ENCODE results near the gene NRXN3.

DNA sequence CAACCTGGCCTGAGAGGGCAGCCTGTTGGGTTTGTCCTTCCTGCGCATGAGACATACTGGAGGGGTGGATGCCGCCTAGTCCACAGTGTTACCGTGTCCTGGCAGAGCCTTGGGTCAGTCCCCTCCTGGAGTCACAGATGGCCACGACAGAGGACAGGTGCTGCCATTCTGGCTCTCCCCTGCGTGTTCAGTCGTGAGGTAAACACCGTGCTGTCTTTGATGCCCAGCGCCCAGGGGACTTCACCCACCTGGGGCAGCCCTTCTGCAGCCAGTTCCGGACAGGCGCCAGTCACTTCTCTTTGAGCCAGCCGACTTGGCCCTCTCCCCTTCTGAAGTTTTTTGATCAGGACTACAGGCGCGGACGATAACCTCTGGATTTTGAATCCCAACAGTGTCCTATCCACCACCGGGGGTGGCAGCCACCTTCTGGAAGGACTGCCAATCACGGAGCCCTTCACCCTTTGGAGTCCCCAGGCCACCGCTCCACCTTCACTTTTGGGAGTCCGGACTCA is 1108.2 kb downstream of the NRXN3 start:
- TF ChIP-seq TEAD4 (IDR thresholded peaks at IDR 0.05; ENCODE audit: borderline replicate concordance, insufficient read depth) (no peak), EP300 (IDR thresholded peaks at IDR 0.05; ENCODE audit: borderline replicate concordance in 1 of 2, low read depth in 1 of 2, low read length in 1 of 2) (no peak), MXI1 (IDR thresholded peaks at IDR 0.05; ENCODE audit: low read depth, low read length) (no peak), ELF1 (IDR thresholded peaks at IDR 0.05) (no peak), RAD21 (IDR thresholded peaks at IDR 0.05; ENCODE audit: low read length) (no peak), SIN3A (IDR thresholded peaks at IDR 0.05; ENCODE audit: borderline replicate concordance, low read depth, low read length) (no peak), RCOR1 (IDR thresholded peaks at IDR 0.05; ENCODE audit: low read length) (no peak)
- TF ChIP-seq, protein P1, sequence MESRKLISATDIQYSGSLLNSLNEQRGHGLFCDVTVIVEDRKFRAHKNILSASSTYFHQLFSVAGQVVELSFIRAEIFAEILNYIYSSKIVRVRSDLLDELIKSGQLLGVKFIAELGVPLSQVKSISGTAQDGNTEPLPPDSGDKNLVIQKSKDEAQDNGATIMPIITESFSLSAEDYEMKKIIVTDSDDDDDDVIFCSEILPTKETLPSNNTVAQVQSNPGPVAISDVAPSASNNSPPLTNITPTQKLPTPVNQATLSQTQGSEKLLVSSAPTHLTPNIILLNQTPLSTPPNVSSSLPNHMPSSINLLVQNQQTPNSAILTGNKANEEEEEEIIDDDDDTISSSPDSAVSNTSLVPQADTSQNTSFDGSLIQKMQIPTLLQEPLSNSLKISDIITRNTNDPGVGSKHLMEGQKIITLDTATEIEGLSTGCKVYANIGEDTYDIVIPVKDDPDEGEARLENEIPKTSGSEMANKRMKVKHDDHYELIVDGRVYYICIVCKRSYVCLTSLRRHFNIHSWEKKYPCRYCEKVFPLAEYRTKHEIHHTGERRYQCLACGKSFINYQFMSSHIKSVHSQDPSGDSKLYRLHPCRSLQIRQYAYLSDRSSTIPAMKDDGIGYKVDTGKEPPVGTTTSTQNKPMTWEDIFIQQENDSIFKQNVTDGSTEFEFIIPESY (IDR thresholded peaks at IDR 0.05; ENCODE audit: borderline replicate concordance, low read depth) = no peak
- TF ChIP-seq, protein P2, sequence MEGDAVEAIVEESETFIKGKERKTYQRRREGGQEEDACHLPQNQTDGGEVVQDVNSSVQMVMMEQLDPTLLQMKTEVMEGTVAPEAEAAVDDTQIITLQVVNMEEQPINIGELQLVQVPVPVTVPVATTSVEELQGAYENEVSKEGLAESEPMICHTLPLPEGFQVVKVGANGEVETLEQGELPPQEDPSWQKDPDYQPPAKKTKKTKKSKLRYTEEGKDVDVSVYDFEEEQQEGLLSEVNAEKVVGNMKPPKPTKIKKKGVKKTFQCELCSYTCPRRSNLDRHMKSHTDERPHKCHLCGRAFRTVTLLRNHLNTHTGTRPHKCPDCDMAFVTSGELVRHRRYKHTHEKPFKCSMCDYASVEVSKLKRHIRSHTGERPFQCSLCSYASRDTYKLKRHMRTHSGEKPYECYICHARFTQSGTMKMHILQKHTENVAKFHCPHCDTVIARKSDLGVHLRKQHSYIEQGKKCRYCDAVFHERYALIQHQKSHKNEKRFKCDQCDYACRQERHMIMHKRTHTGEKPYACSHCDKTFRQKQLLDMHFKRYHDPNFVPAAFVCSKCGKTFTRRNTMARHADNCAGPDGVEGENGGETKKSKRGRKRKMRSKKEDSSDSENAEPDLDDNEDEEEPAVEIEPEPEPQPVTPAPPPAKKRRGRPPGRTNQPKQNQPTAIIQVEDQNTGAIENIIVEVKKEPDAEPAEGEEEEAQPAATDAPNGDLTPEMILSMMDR (IDR thresholded peaks at IDR 0.05) = no peak
- TF ChIP-seq, protein P3, sequence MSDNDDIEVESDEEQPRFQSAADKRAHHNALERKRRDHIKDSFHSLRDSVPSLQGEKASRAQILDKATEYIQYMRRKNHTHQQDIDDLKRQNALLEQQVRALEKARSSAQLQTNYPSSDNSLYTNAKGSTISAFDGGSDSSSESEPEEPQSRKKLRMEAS (IDR thresholded peaks at IDR 0.05; ENCODE audit: low read depth) = no peak
- TF ChIP-seq, protein P4, sequence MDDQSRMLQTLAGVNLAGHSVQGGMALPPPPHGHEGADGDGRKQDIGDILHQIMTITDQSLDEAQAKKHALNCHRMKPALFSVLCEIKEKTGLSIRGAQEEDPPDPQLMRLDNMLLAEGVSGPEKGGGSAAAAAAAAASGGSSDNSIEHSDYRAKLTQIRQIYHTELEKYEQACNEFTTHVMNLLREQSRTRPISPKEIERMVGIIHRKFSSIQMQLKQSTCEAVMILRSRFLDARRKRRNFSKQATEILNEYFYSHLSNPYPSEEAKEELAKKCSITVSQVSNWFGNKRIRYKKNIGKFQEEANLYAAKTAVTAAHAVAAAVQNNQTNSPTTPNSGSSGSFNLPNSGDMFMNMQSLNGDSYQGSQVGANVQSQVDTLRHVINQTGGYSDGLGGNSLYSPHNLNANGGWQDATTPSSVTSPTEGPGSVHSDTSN (IDR thresholded peaks at IDR 0.05) = no peak

All from SK-N-SH (cell line).